HG03439 (cell line): Measurements from ENCODE around the gene BCLAF3.
A peak's percentile ranks its signal among the peaks of the same experiment; 100 is the strongest.

Experiments
- ATAC-seq: cut with Tn5 transposase; IDR thresholded peaks from one replicate; pipeline ENCODE4 v1.9.1; 2021; ENCODE audit warnings: mild to moderate bottlenecking, moderate library complexity; ENCODE audit not compliant: unreplicated experiment

Gene BCLAF3

GRCh38 chrX:19990556-19991349 is at the start of gene BCLAF3:
Gene BCLAF3 (minus strand): TSS chrX:19991061. CDS start chrX:19970264, 20,797 bp downstream.
- ATAC-seq = peak; percentile 97

- ATAC-seq = no peak
Observed at GRCh38 chrX:20038966-20039365, 48.1 kb upstream of the BCLAF3 start.

GRCh38 chrX:20037186-20037585 is 46.3 kb upstream of the BCLAF3 start:
- no peak for ATAC-seq

- no peak for ATAC-seq
Observed at GRCh38 chrX:20032201-20032600, 41.3 kb upstream of the BCLAF3 start.

GRCh38 chrX:20029728-20030127 is 38.9 kb upstream of the BCLAF3 start:
- ATAC-seq = no peak

GRCh38 chrX:20028588-20028987 is 37.7 kb upstream of the BCLAF3 start:
- ATAC-seq = no peak

- no peak for ATAC-seq
Observed at GRCh38 chrX:20026278-20026677, 35.4 kb upstream of the BCLAF3 start.

GRCh38 chrX:20019672-20020365 is 29.0 kb upstream of the BCLAF3 start:
- no peak for ATAC-seq

- no peak for ATAC-seq
Observed at GRCh38 chrX:20016616-20016945, 25.7 kb upstream of the BCLAF3 start.

GRCh38 chrX:20015945-20016615 is 25.2 kb upstream of the BCLAF3 start:
- no peak for ATAC-seq

- ATAC-seq = no peak
Observed at GRCh38 chrX:20015422-20015821, 24.6 kb upstream of the BCLAF3 start.

- no peak for ATAC-seq
Observed at GRCh38 chrX:20011608-20012007, 20.7 kb upstream of the BCLAF3 start.

- ATAC-seq = no peak
Observed at GRCh38 chrX:20007962-20008622, 17.2 kb upstream of the BCLAF3 start.

GRCh38 chrX:20005883-20006282 is 15.0 kb upstream of the BCLAF3 start:
- ATAC-seq = no peak

GRCh38 chrX:20001588-20001987 is 10.7 kb upstream of the BCLAF3 start:
- no peak for ATAC-seq

- ATAC-seq = no peak
Observed at GRCh38 chrX:19991350-19991718, 473 bp upstream of the BCLAF3 start.

- no peak for ATAC-seq
Observed at GRCh38 chrX:19990151-19990555, 708 bp downstream of the BCLAF3 start.

- no peak for ATAC-seq
Observed at GRCh38 chrX:19987856-19988255, 3.0 kb downstream of the BCLAF3 start.

- ATAC-seq = no peak
Observed at GRCh38 chrX:19986531-19986930, 4.3 kb downstream of the BCLAF3 start.

- ATAC-seq = no peak
Observed at GRCh38 chrX:19981947-19982346, 8.9 kb downstream of the BCLAF3 start.

GRCh38 chrX:19975845-19976244 is 15.0 kb downstream of the BCLAF3 start:
- ATAC-seq = no peak
